Progenitor cell of endocrine pancreas (in vitro differentiated cells): Measurements from ENCODE around the gene FRK. TPM values are rescaled to one million over a fixed set of nuclear protein-coding genes. Genes with fewer than 3 reads are reported as not detected.

Experiments
- DNase-seq: peaks from one replicate; pipeline ENCODE4 v3.0.0; 2021; ENCODE audit warnings: low spot score; ENCODE audit not compliant: unreplicated experiment
- H3K27ac Mint-ChIP-seq: 2 replicates; pipeline ENCODE4 v1.8.0; 2021; ENCODE audit warnings: mild to moderate bottlenecking, moderate library complexity, mixed read lengths
- H3K27me3 Mint-ChIP-seq: 2 replicates; pipeline ENCODE4 v1.8.0; 2021; ENCODE audit warnings: mixed read lengths
- H3K36me3 Mint-ChIP-seq: 2 replicates; pipeline ENCODE4 v1.8.0; 2022; ENCODE audit warnings: mixed read lengths; ENCODE audit not compliant: insufficient read depth
- H3K4me1 Mint-ChIP-seq: 2 replicates; pipeline ENCODE4 v1.8.0; 2021; ENCODE audit warnings: low read depth, mixed read lengths
- H3K4me3 Mint-ChIP-seq: 2 replicates; pipeline ENCODE4 v1.8.0; 2021; ENCODE audit warnings: low read depth, mild to moderate bottlenecking, moderate library complexity, mixed read lengths
- H3K9me3 Mint-ChIP-seq: 2 replicates; pipeline ENCODE4 v1.8.0; 2021; ENCODE audit warnings: low read depth, mixed read lengths
- CTCF ChIP-seq: fragments of 200-600 bp; sonication (generic); IDR thresholded peaks from one replicate; pipeline ENCODE4 v1.5.0; 2021; ENCODE audit warnings: antibody characterized with exemption, mild to moderate bottlenecking; ENCODE audit not compliant: unreplicated experiment
- total RNA-seq: library from RNA; stranded (reverse); gene quantifications from 2 replicates; pipeline ENCODE4 v1.2.1, GENCODE V29; 2021

Gene FRK
- total RNA-seq, 1 donor from 2014 or later, result 8.6 TPM

GRCh38 chr6:116035616-116036015 is 25.1 kb downstream of the FRK start:
- Mint-ChIP-seq H3K9me3 (peaks cover 3% of the 10 kb centered on the region), H3K27me3 (no peaks in the 10 kb centered on the region), H3K27ac (peak overlapping the region; percentile 68), H3K4me3 (peak overlapping the region; percentile 12), H3K36me3 (peaks cover 4% of the 10 kb centered on the region), H3K4me1 (peaks cover 31% of the 10 kb centered on the region)
- DNase-seq, result no peak
- no peak for TF ChIP-seq CTCF

GRCh38 chr6:116034327-116034726 is 26.4 kb downstream of the FRK start:
- Mint-ChIP-seq H3K27me3 (no peaks in the 10 kb centered on the region), H3K27ac (no peak overlapping the region), H3K36me3 (peaks cover 1% of the 10 kb centered on the region), H3K4me3 (no peak overlapping the region), H3K9me3 (no peaks in the 10 kb centered on the region), H3K4me1 (peaks cover 31% of the 10 kb centered on the region)
- no peak for DNase-seq
- no peak for TF ChIP-seq CTCF

- Mint-ChIP-seq H3K4me3 (no peak overlapping the region), H3K4me1 (peaks cover 31% of the 10 kb centered on the region), H3K27me3 (no peaks in the 10 kb centered on the region), H3K27ac (no peak overlapping the region), H3K36me3 (no peaks in the 10 kb centered on the region), H3K9me3 (no peaks in the 10 kb centered on the region)
- no peak for TF ChIP-seq CTCF
- no peak for DNase-seq
Measured at GRCh38 chr6:116033687-116034303, 26.9 kb downstream of the FRK start.

GRCh38 chr6:116030770-116031169 is 29.9 kb downstream of the FRK start:
- Mint-ChIP-seq H3K27me3 (no peaks in the 10 kb centered on the region), H3K36me3 (no peaks in the 10 kb centered on the region), H3K27ac (no peak overlapping the region), H3K9me3 (no peaks in the 10 kb centered on the region), H3K4me1 (peaks cover 18% of the 10 kb centered on the region), H3K4me3 (no peak overlapping the region)
- DNase-seq, result no peak
- TF ChIP-seq CTCF, result no peak

- H3K4me3 Mint-ChIP-seq, result no peak overlapping the region
- TF ChIP-seq CTCF, result no peak
- no peak for DNase-seq
- H3K9me3 Mint-ChIP-seq, result no peaks in the 10 kb centered on the region
- peaks cover 9% of the 10 kb centered on the region for H3K4me1 Mint-ChIP-seq
- no peaks in the 10 kb centered on the region for H3K36me3 Mint-ChIP-seq
- no peak overlapping the region for H3K27ac Mint-ChIP-seq
- H3K27me3 Mint-ChIP-seq, result no peaks in the 10 kb centered on the region
Measured at GRCh38 chr6:116029535-116029934, 31.2 kb downstream of the FRK start.
